HG03354 (cell line): ENCODE results near the gene PRKAG2.
"Not testable (repeated sequence)": the region's sequence is repeated elsewhere in the genome, so short reads cannot be mapped to it uniquely, and the experiment has no call there.

Source experiments
- ATAC-seq: cut with Tn5 transposase; IDR thresholded peaks from one replicate; pipeline ENCODE4 v1.9.1; 2021; ENCODE audit warnings: mild to moderate bottlenecking; ENCODE audit not compliant: unreplicated experiment, poor library complexity, severe bottlenecking

The PRKAG2 gene

GRCh38 chr7:151809146-151809863, 67.6 kb downstream of the PRKAG2 start:
- no peak for ATAC-seq

- no peak for ATAC-seq
Measured at GRCh38 chr7:151808400-151809145, 68.3 kb downstream of the PRKAG2 start.

GRCh38 chr7:151807846-151808245, 69.1 kb downstream of the PRKAG2 start:
- ATAC-seq = no peak

- ATAC-seq = no peak
Measured at GRCh38 chr7:151806952-151807775, 69.8 kb downstream of the PRKAG2 start.

- ATAC-seq = no peak
Measured at GRCh38 chr7:151806204-151806603, 70.7 kb downstream of the PRKAG2 start.

DNA sequence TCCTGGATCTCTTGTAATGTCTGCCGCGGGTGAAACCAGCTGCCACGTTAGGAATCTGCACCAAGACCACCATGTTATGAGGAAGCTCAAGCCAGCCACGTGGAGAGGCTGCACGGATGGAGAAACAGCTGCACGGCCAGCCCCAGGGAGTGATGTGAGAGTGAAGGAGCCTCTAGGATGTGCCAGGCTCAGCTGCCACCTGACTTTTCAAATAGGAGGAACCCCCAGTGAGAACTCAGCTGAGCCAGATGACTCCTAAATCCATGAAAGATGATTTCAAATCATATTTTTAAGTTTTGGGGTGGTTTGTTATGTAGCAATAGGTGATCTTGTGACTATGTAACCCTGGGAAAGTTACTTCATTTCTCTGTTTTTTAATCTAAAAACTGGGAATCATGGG, 71.7 kb downstream of the PRKAG2 start:
- no peak for ATAC-seq

DNA sequence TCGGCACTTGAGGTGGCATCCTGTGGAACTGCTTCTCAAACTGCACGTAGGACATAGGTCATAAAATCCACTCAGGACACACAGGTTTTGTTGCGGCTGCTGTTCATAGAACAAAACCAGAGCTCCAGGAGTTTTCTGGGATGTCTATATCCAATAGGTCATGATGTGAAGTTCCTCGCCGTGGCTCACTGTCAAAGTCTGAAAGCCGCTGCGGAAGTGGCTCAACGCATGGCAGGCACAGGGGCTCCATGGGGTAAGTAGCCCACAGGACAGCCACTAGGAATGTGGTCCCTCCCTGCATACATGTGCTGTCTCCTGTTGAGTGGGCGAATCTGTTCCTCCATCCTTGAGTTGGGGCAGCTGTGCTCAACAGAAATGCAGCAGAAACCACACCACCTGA, 72.2 kb downstream of the PRKAG2 start:
- ATAC-seq = no peak

GRCh38 chr7:151803841-151804240, 73.1 kb downstream of the PRKAG2 start:
- ATAC-seq = no peak

GRCh38 chr7:151802469-151802846, 74.5 kb downstream of the PRKAG2 start:
- ATAC-seq = no peak

DNA sequence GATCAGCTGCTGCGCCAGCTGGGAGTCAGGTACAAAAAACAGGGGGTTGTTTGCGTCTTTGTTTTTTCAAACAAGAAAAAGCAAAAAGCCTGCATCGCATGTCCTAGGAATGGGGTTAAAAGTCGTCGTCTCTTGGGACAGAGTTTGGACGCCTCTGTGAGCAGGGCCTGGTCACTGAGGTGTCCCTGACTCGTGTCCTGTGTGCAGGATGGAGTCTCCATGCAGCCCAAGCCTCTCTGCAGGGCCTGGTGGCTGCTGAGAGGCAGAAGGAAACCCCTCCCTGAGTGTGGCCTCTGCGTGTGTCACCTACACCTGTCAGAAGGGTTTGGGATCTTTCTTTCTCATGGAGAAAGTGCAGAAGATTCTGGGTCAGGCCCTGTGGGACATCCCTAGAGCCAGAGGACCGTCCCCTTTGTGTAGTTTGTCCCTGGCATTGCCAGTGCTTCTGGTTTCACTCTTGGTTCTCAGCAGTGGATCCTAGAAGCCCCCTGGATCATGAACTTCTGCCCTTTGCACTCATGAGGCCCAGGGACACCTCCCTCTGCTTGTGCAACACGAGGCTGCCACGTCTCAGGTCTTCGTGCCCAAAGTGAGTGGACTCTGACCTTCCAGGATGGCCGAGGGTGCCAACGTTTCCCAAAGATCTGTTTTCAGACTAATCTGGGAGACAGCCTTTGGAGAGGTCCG, 75.0 kb downstream of the PRKAG2 start:
- no peak for ATAC-seq

- no peak for ATAC-seq
Measured at GRCh38 chr7:151801291-151801690, 75.6 kb downstream of the PRKAG2 start.

GRCh38 chr7:151800861-151801260, 76.1 kb downstream of the PRKAG2 start:
- no peak for ATAC-seq

DNA sequence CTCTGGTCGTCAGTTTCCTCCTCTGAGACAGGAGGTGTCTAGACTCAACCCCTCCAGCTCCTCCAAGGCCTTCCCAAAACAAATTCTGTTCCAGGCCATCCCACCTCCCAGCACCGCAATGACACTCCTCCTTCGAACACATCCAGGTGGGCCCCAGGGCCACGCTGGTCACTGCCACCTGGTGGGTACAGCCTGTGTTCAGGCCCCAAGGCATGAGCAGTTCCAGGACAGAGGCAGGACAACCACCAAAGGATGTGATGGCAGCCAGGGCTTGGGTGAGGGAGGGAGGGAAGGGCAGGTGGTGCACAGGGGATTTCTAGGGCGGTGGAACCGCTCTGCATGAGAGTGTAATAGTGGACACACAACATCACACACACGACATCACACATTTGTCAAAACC, 76.5 kb downstream of the PRKAG2 start:
- ATAC-seq = no peak

DNA sequence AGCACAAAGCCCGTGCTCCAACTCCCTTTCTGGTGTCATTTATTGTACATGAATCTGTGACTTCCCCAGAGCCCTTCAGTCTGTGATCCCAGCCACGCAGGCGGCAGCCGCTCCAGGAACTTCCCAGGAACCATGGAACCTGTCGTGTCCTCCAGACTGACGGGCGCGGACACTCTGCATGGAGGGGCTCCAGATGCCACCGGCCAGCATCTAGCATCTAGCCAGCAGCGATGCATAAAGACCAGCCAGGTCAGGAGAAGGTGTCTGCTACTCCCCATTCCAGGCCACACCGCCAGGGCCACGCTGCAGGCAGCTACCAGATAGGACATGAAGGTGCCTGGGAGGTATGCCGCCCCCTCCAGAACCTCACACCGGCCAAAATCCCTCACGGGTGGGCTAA, 77.4 kb downstream of the PRKAG2 start:
- ATAC-seq = no peak

GRCh38 chr7:151798851-151799448, 78.0 kb downstream of the PRKAG2 start:
- ATAC-seq = no peak

- not testable (repeated sequence) for ATAC-seq
Measured at GRCh38 chr7:151797667-151798307, 79.1 kb downstream of the PRKAG2 start.

DNA sequence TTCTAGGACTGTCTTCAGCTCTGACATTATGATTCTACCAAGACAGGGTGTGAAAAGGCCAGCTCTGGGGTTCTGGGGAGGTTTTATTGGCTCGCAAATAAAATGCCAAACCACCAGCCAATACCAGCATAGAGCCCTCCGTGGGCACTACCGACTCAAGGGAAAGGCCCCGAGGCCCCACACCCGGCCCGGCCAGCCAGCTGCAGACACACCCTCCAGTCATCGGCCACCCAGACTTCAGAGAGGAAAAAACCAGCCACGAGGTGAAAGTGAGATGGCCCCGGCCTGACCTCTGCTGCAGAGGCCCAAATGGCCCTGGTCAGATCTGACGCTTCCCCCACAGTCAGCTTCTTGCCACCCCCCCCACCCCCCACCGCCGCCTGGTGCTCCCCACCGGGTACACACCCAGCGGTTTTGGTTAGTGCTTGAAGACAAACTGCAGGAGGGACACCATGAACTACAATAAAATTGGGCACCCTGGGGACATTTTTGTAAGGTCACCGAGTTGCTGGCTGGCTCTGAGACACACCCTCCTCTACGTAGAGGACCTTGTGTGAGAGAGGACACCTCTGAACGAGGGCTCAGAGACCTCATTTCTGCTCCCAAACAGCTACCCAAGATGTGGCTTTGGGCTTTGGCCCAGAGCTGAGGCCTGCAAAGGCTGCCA, 79.9 kb downstream of the PRKAG2 start:
- ATAC-seq = no peak

- ATAC-seq = no peak
Measured at GRCh38 chr7:151796091-151796870, 80.6 kb downstream of the PRKAG2 start.
